ENCODE data around the gene GNAS.

GRCh38 chr20:58941471-58941870 is 89.0 kb downstream of the GNAS start:
- no peak for TF ChIP-seq CTCF (IDR thresholded peaks at IDR 0.05 in 4 of 5, conservative IDR thresholded peaks at IDR 0.05 in 1 of 5)
- TF ChIP-seq POLR2A (IDR thresholded peaks at IDR 0.05) = no peak
